ENCODE data around the gene SLC6A8. TPM values are rescaled to one million over a fixed set of nuclear protein-coding genes. Genes with fewer than 3 reads are reported as not detected.

SLC6A8 gene
- total RNA-seq, 4 donors from 2014 or later, result 26.5 to 43.5 (median 34.5) TPM

- WGBS, 2 donors, result 89 to 100% methylated on average over 1 to 23 of the region's 23 CpGs
- no peak overlapping the region for H3K4me3 ChIP-seq (ENCODE audit: low read depth, poor library complexity, severe bottlenecking)
- peak in 1 of 2 donors; percentile 39 for DNase-seq (ENCODE audit: low spot score in 2 of 2)
- TF ChIP-seq CTCF (IDR thresholded peaks at IDR 0.05), result no peak
- TF ChIP-seq POLR2A (IDR thresholded peaks at IDR 0.05), result no peak
- intact Hi-C loops (cut with DNase I; ENCODE audit: low total_unique reads), result no loop called here
Observed at GRCh38 chrX:153670748-153671588, 16.8 kb upstream of the SLC6A8 start.

GRCh38 chrX:153671589-153672530 lies 15.9 kb upstream of the SLC6A8 start:
- DNase-seq (ENCODE audit: low spot score in 2 of 2), result peak in 1 of 2 donors; percentile 78
- WGBS, 2 donors, result 90 to 92% methylated on average over 11 to 27 of the region's 27 CpGs
- no peak for TF ChIP-seq POLR2A (IDR thresholded peaks at IDR 0.05)
- TF ChIP-seq CTCF (IDR thresholded peaks at IDR 0.05), result no peak
- no peak overlapping the region for H3K4me3 ChIP-seq (ENCODE audit: low read depth, poor library complexity, severe bottlenecking)
- intact Hi-C loops (cut with DNase I; ENCODE audit: low total_unique reads), result no loop called here

GRCh38 chrX:153672531-153673427 lies 14.9 kb upstream of the SLC6A8 start:
- intact Hi-C loops (cut with DNase I; ENCODE audit: low total_unique reads), result no loop called here
- WGBS, 2 donors, result 65 to 69% methylated on average over 12 to 46 of the region's 53 CpGs
- H3K4me3 ChIP-seq (ENCODE audit: low read depth, poor library complexity, severe bottlenecking), result no peak overlapping the region

GRCh38 chrX:153673428-153674218 lies 14.1 kb upstream of the SLC6A8 start, which contains the start of gene PNCK:
Gene PNCK (minus strand): TSS chrX:153673813. CDS start chrX:153673076, 737 bp downstream.
- intact Hi-C loops (cut with DNase I; ENCODE audit: low total_unique reads), result no loop called here
- peak in 1 of 2 donors; percentile 54 for DNase-seq (ENCODE audit: low spot score in 2 of 2)
- TF ChIP-seq CTCF (IDR thresholded peaks at IDR 0.05), result no peak
- TF ChIP-seq POLR2A (IDR thresholded peaks at IDR 0.05), result no peak

More at GRCh38 chrX:153672531-153673427, 14.9 kb upstream of the SLC6A8 start:
- DNase-seq (ENCODE audit: low spot score in 2 of 2), result peak in 1 of 2 donors; percentile 83
- no peak for TF ChIP-seq CTCF (IDR thresholded peaks at IDR 0.05)

More at GRCh38 chrX:153673428-153674218, 14.1 kb upstream of the SLC6A8 start, which contains the start of gene PNCK:
- WGBS, 2 donors, result 58 to 68% methylated on average over 6 to 31 of the region's 98 CpGs
- H3K4me3 ChIP-seq (ENCODE audit: low read depth, poor library complexity, severe bottlenecking), result no peak within 1 kb of the TSS
